ENCODE results near the gene RPE65. TPM values are rescaled to one million over a fixed set of nuclear protein-coding genes. Genes with fewer than 3 reads are reported as not detected.
A peak's percentile ranks its signal among the peaks of the same experiment; 100 is the strongest.
"Not testable (repeated sequence)": the region's sequence is repeated elsewhere in the genome, so short reads cannot be mapped to it uniquely, and the experiment has no call there.

RPE65 gene
- total RNA-seq, 1 donor from 2014 or later = not detected

- H3K27me3 Mint-ChIP-seq (ENCODE audit: low read depth) = no peaks in the 10 kb centered on the region
- H3K36me3 Mint-ChIP-seq = peaks cover 18% of the 10 kb centered on the region
- no peak for DNase-seq (ENCODE audit: low spot score in 2 of 2, unreplicated experiment in 2 of 2)
- TF ChIP-seq CTCF (IDR thresholded peaks at IDR 0.05; ENCODE audit: unreplicated experiment) = no peak
- no peak overlapping the region for H3K27ac Mint-ChIP-seq
- no peaks in the 10 kb centered on the region for H3K4me1 Mint-ChIP-seq
- H3K9me3 Mint-ChIP-seq = no peaks in the 10 kb centered on the region
- no peak overlapping the region for H3K4me3 Mint-ChIP-seq
Observed at GRCh38 chr1:68479501-68479900, 29.7 kb upstream of the RPE65 start.

GRCh38 chr1:68478662-68479061 lies 28.9 kb upstream of the RPE65 start:
- Mint-ChIP-seq H3K27me3 (ENCODE audit: low read depth) (no peaks in the 10 kb centered on the region), H3K36me3 (peaks cover 20% of the 10 kb centered on the region)

GRCh38 chr1:68476626-68477025 lies 26.9 kb upstream of the RPE65 start:
- DNase-seq (ENCODE audit: low spot score in 2 of 2, unreplicated experiment in 2 of 2); H3K27me3 Mint-ChIP-seq (ENCODE audit: low read depth); H3K4me3 Mint-ChIP-seq; H3K9me3 Mint-ChIP-seq; H3K4me1 Mint-ChIP-seq; H3K36me3 Mint-ChIP-seq; H3K27ac Mint-ChIP-seq: not testable (repeated sequence)

More at GRCh38 chr1:68478662-68479061, 28.9 kb upstream of the RPE65 start:
- no peak for TF ChIP-seq CTCF (IDR thresholded peaks at IDR 0.05; ENCODE audit: unreplicated experiment)
- no peak overlapping the region for H3K4me3 Mint-ChIP-seq
- H3K9me3 Mint-ChIP-seq = no peaks in the 10 kb centered on the region
- no peaks in the 10 kb centered on the region for H3K4me1 Mint-ChIP-seq
- no peak overlapping the region for H3K27ac Mint-ChIP-seq
- DNase-seq (ENCODE audit: low spot score in 2 of 2, unreplicated experiment in 2 of 2) = no peak

- H3K27ac Mint-ChIP-seq = no peak overlapping the region
- peaks cover 2% of the 10 kb centered on the region for H3K36me3 Mint-ChIP-seq
- no peak overlapping the region for H3K4me3 Mint-ChIP-seq
- H3K4me1 Mint-ChIP-seq = peaks cover 3% of the 10 kb centered on the region
- no peak for TF ChIP-seq CTCF (IDR thresholded peaks at IDR 0.05; ENCODE audit: unreplicated experiment)
- no peak for DNase-seq (ENCODE audit: low spot score in 2 of 2, unreplicated experiment in 2 of 2)
- H3K27me3 Mint-ChIP-seq (ENCODE audit: low read depth) = no peaks in the 10 kb centered on the region
- H3K9me3 Mint-ChIP-seq = peaks cover 8% of the 10 kb centered on the region
Observed at GRCh38 chr1:68473060-68473459, 23.3 kb upstream of the RPE65 start.

- Mint-ChIP-seq H3K27ac (no peak overlapping the region), H3K4me1 (peaks cover 3% of the 10 kb centered on the region), H3K27me3 (ENCODE audit: low read depth) (no peaks in the 10 kb centered on the region), H3K36me3 (peaks cover 2% of the 10 kb centered on the region), H3K9me3 (peaks cover 8% of the 10 kb centered on the region), H3K4me3 (no peak overlapping the region)
- peak; percentile 31 for TF ChIP-seq CTCF (IDR thresholded peaks at IDR 0.05; ENCODE audit: unreplicated experiment)
- no peak for DNase-seq (ENCODE audit: low spot score in 2 of 2, unreplicated experiment in 2 of 2)
Observed at GRCh38 chr1:68470388-68470970, 20.7 kb upstream of the RPE65 start.

GRCh38 chr1:68464891-68465290 lies 15.1 kb upstream of the RPE65 start:
- H3K9me3 Mint-ChIP-seq = peaks cover 9% of the 10 kb centered on the region
- DNase-seq (ENCODE audit: low spot score in 2 of 2, unreplicated experiment in 2 of 2) = no peak
- no peak overlapping the region for H3K27ac Mint-ChIP-seq
- no peak overlapping the region for H3K4me3 Mint-ChIP-seq
- peaks cover 9% of the 10 kb centered on the region for H3K4me1 Mint-ChIP-seq
- H3K36me3 Mint-ChIP-seq = peaks cover 7% of the 10 kb centered on the region
- TF ChIP-seq CTCF (IDR thresholded peaks at IDR 0.05; ENCODE audit: unreplicated experiment) = no peak
- H3K27me3 Mint-ChIP-seq (ENCODE audit: low read depth) = no peaks in the 10 kb centered on the region

All from mesothelial cell of epicardium (in vitro differentiated cells).